H1 (cell line): ENCODE data around the gene ZNF526. TPM values are rescaled to one million over a fixed set of nuclear protein-coding genes. Genes with fewer than 3 reads are reported as not detected.

Source experiments
- CTCF ChIA-PET: fragments of 300-600 bp; sonication (Branson Sonifier 250); formaldehyde crosslinking; loops from one replicate; lab custom pipeline; 2021; ENCODE audit not compliant: partially characterized antibody; lab: Charles Lee
- POLR2A ChIA-PET: fragments of 300-600 bp; sonication (Branson Sonifier 250); formaldehyde crosslinking; loops from one replicate; lab custom pipeline; 2021; ENCODE audit warnings: inconsistent platforms; ENCODE audit not compliant: partially characterized antibody; lab: Charles Lee
- DNase-seq, 2 experiments: peaks; one replicate each; pipeline versions ENCODE4 v3.0.0 to v3.0.0-alpha.2; 2010 to 2022; ENCODE audit warnings: low spot score in 2 of 2, low read depth in 1 of 2, mixed read lengths in 1 of 2
- FAIRE-seq: peaks from 2 replicates; lab custom pipeline; 2011; peaks lifted over from hg19 to GRCh38; lab: Jason Lieb, UNC
- H2AFZ ChIP-seq: 2 replicates; pipeline ENCODE4 v1.8.1; 2012; ENCODE audit warnings: low read length, inconsistent platforms
- H2AK5ac ChIP-seq: 2 replicates; pipeline ENCODE4 v1.6.1; 2013; ENCODE audit warnings: low read depth, low read length
- H2BK120ac ChIP-seq: replicated peaks from 2 replicates; pipeline ENCODE3; 2013; ENCODE audit warnings: low read depth, low read length, inconsistent platforms
- H2BK12ac ChIP-seq: 2 replicates; pipeline ENCODE4 v1.6.1; 2013; ENCODE audit warnings: low read depth, low read length
- H2BK15ac ChIP-seq: 2 replicates; pipeline ENCODE4 v1.6.1; 2013; ENCODE audit warnings: low read length
- H2BK20ac ChIP-seq: 2 replicates; pipeline ENCODE4 v1.6.1; 2013; ENCODE audit warnings: low read length
- H2BK5ac ChIP-seq: 2 replicates; pipeline ENCODE4 v1.6.1; 2013; ENCODE audit warnings: low read depth, low read length
- H3K14ac ChIP-seq: 2 replicates; pipeline ENCODE4 v1.6.1; 2013; ENCODE audit warnings: inconsistent platforms; ENCODE audit not compliant: insufficient read length
- H3K18ac ChIP-seq: 2 replicates; pipeline ENCODE4 v1.6.1; 2013; ENCODE audit warnings: low read length; ENCODE audit errors: extremely low read depth
- H3K23ac ChIP-seq: 2 replicates; pipeline ENCODE4 v1.6.1; 2013; ENCODE audit warnings: inconsistent platforms; ENCODE audit not compliant: insufficient read length
- H3K23me2 ChIP-seq: 2 replicates; pipeline ENCODE4 v1.6.1; 2013; ENCODE audit warnings: low read depth, low read length
- H3K27ac ChIP-seq: 2 replicates; pipeline ENCODE4 v1.6.1; 2011; ENCODE audit warnings: low read depth, low read length, inconsistent platforms
- H3K27me3 ChIP-seq, 4 experiments: replicated peaks in 1 of 4; 1 replicate in 1 of 4; 2 replicates in 3 of 4; pipeline versions ENCODE4 v1.6.1 to v1.8.1; 2011 to 2013; ENCODE audit warnings: low read length in 3 of 4, mild to moderate bottlenecking in 3 of 4, inconsistent platforms in 2 of 4, mixed read lengths in 2 of 4, moderate library complexity in 1 of 4; ENCODE audit not compliant: control insufficient read depth in 3 of 4, insufficient read depth in 3 of 4; ENCODE audit errors: extremely low read depth in 1 of 4
- H3K36me3 ChIP-seq, 4 experiments: 2 replicates each; pipeline versions ENCODE4 v1.6.1 to v1.8.1; 2011 to 2013; ENCODE audit warnings: mild to moderate bottlenecking in 4 of 4, low read length in 3 of 4, moderate library complexity in 2 of 4, control low read depth in 1 of 4, inconsistent platforms in 1 of 4; ENCODE audit not compliant: insufficient read depth in 4 of 4, control insufficient read depth in 2 of 4
- H3K4ac ChIP-seq: replicated peaks from 2 replicates; pipeline ENCODE3; 2013; ENCODE audit warnings: low read length, low read depth, mixed read lengths, inconsistent platforms; ENCODE audit not compliant: insufficient read length
- H3K4me1 ChIP-seq, 4 experiments: replicated peaks in 1 of 4; 1 replicate in 1 of 4; 2 replicates in 3 of 4; pipeline versions ENCODE4 v1.6.1 to v1.8.1; 2011 to 2013; ENCODE audit warnings: low read length in 3 of 4, inconsistent platforms in 2 of 4, mixed read lengths in 1 of 4; ENCODE audit not compliant: insufficient read depth in 4 of 4, control insufficient read depth in 3 of 4
- H3K4me2 ChIP-seq, 2 experiments: 2 replicates each; pipeline versions ENCODE4 v1.6.1 to v1.8.1; 2011 to 2013; ENCODE audit warnings: low read depth in 2 of 2, low read length in 2 of 2, control low read depth in 1 of 2, inconsistent platforms in 1 of 2, mild to moderate bottlenecking in 1 of 2; ENCODE audit not compliant: insufficient read depth in 1 of 2
- H3K4me3 ChIP-seq, 4 experiments: fragments of 200-600, 300-600 bp in 1 of 4; sonication (generic), shearing (Covaris generic), sonication (Bioruptor Twin) in 1 of 4; 2 replicates each; pipeline versions ENCODE4 v1.5.1 to v1.8.1; 2011 to 2016; ENCODE audit warnings: low read length in 4 of 4, low read depth in 3 of 4, control low read depth in 2 of 4, inconsistent platforms in 2 of 4, mild to moderate bottlenecking in 2 of 4, mixed read lengths in 1 of 4, moderate library complexity in 1 of 4; ENCODE audit not compliant: insufficient read depth in 2 of 4; ENCODE audit errors: extremely low read depth in 1 of 4
- H3K56ac ChIP-seq: replicated peaks from 2 replicates; pipeline ENCODE3; 2013; ENCODE audit warnings: low read depth, mild to moderate bottlenecking, mixed read lengths, low read length, inconsistent platforms; ENCODE audit not compliant: insufficient read length
- H3K79me1 ChIP-seq: 2 replicates; pipeline ENCODE4 v1.6.1; 2013; ENCODE audit warnings: low read depth, low read length, control low read depth
- H3K79me2 ChIP-seq, 2 experiments: 2 replicates each; pipeline versions ENCODE4 v1.6.1 to v1.8.1; 2012 to 2013; ENCODE audit warnings: low read length in 2 of 2, mild to moderate bottlenecking in 2 of 2, inconsistent platforms in 1 of 2; ENCODE audit not compliant: insufficient read depth in 2 of 2, control insufficient read depth in 1 of 2
- H3K9ac ChIP-seq, 4 experiments: replicated peaks in 1 of 4; 1 replicate in 1 of 4; 2 replicates in 3 of 4; pipeline versions ENCODE4 v1.6.1 to v1.8.1; 2011 to 2013; ENCODE audit warnings: low read depth in 3 of 4, low read length in 3 of 4, control low read depth in 2 of 4, mild to moderate bottlenecking in 2 of 4, moderate library complexity in 2 of 4, inconsistent platforms in 1 of 4; ENCODE audit errors: extremely low read depth in 1 of 4
- H3K9me3 ChIP-seq, 2 experiments: 2 replicates each; pipeline versions ENCODE4 v1.6.1 to v1.8.1; 2012 to 2013; ENCODE audit warnings: mild to moderate bottlenecking in 2 of 2, moderate library complexity in 2 of 2, control low read depth in 1 of 2, inconsistent platforms in 1 of 2, low read depth in 1 of 2, low read length in 1 of 2, mixed read lengths in 1 of 2; ENCODE audit not compliant: insufficient read depth in 2 of 2
- H4K20me1 ChIP-seq, 2 experiments: replicated peaks in 1 of 2; 2 replicates each; pipeline versions ENCODE3 to v1.8.1; 2011 to 2013; ENCODE audit warnings: inconsistent platforms in 2 of 2, low read length in 2 of 2, mild to moderate bottlenecking in 1 of 2; ENCODE audit not compliant: insufficient read depth in 2 of 2, control insufficient read depth in 1 of 2
- H4K5ac ChIP-seq: 2 replicates; pipeline ENCODE4 v1.6.1; 2013; ENCODE audit warnings: low read length, low read depth, mixed read lengths, inconsistent platforms; ENCODE audit not compliant: insufficient read length
- H4K8ac ChIP-seq: 2 replicates; pipeline ENCODE4 v1.8.0; 2013; ENCODE audit warnings: mild to moderate bottlenecking, moderate library complexity, low read length, inconsistent platforms; ENCODE audit not compliant: insufficient read depth; ENCODE audit errors: extremely low read depth
- H4K91ac ChIP-seq: replicated peaks from 2 replicates; pipeline ENCODE3; 2013; ENCODE audit warnings: low read length, mixed read lengths, inconsistent platforms; ENCODE audit not compliant: insufficient read length
- ASH2L ChIP-seq: fragments of 200-600, 300-600 bp; sonication (generic); IDR thresholded peaks from one replicate; pipeline ENCODE4 v1.7.1; 2017; ENCODE audit warnings: low read length
- CHD1 ChIP-seq: IDR thresholded peaks from 2 replicates; pipeline ENCODE4 v1.6.1; 2012; ENCODE audit warnings: low read depth, low read length, improper control_type of control experiment
- HDAC2 ChIP-seq, 2 experiments: fragments of 300-600 bp in 1 of 2; sonication (generic) in 1 of 2; IDR thresholded peaks; 2 replicates each; pipeline ENCODE4 v1.6.1; 2011 to 2012; ENCODE audit warnings: low read depth in 2 of 2, low read length in 2 of 2, mild to moderate bottlenecking in 2 of 2, moderate library complexity in 2 of 2, borderline replicate concordance in 1 of 2, inconsistent platforms in 1 of 2
- KDM4A ChIP-seq: IDR thresholded peaks from one replicate; pipeline ENCODE4 v1.7.1; 2012; ENCODE audit warnings: low read depth, mild to moderate bottlenecking, moderate library complexity, low read length, inconsistent platforms; ENCODE audit not compliant: severe bottlenecking
- PHF8 ChIP-seq: fragments of 200-600 bp; sonication (generic); conservative IDR thresholded peaks from 2 replicates; pipeline ENCODE4 v1.7.1; 2012; ENCODE audit warnings: low read depth, mild to moderate bottlenecking, inconsistent platforms, low read length, moderate library complexity
- POLR2A ChIP-seq, 2 experiments: IDR thresholded peaks; 1 replicate in 1 of 2; 2 replicates in 1 of 2; pipeline ENCODE4 v1.6.1; 2011; ENCODE audit warnings: low read depth in 2 of 2, low read length in 2 of 2, mild to moderate bottlenecking in 2 of 2; ENCODE audit errors: control extremely low read depth in 1 of 2
- POLR2AphosphoS5 ChIP-seq: IDR thresholded peaks from 2 replicates; pipeline ENCODE4 v1.6.1; 2011; ENCODE audit warnings: low read depth, low read length
- RBBP5 ChIP-seq: IDR thresholded peaks from 2 replicates; pipeline ENCODE4 v1.7.1; 2012; ENCODE audit warnings: low read depth, mild to moderate bottlenecking, inconsistent platforms, low read length, moderate library complexity, borderline replicate concordance
- SIN3A ChIP-seq, 2 experiments: IDR thresholded peaks in 1 of 2; conservative IDR thresholded peaks in 1 of 2; 2 replicates each; pipeline ENCODE4 v1.6.1; 2011 to 2012; ENCODE audit warnings: low read length in 2 of 2, improper control_type of control experiment in 1 of 2, low read depth in 1 of 2, mild to moderate bottlenecking in 1 of 2
- TCF12 ChIP-seq: IDR thresholded peaks from 2 replicates; pipeline ENCODE4 v1.6.1; 2011; ENCODE audit warnings: low read depth, mild to moderate bottlenecking, low read length
- WGBS, 2 experiments: shearing (Covaris generic) in 1 of 2; methylation state at CpG; one replicate each; pipeline versions ENCODE4 v1.1.6 to v1.1.7; 2013 to 2015; ENCODE audit warnings: low lambda C conversion rate in 2 of 2, mixed read lengths in 2 of 2, inconsistent platforms in 1 of 2, low coverage in 1 of 2, missing lambda C conversion rate in 1 of 2; ENCODE audit not compliant: insufficient replicate concordance in 2 of 2, insufficient coverage in 1 of 2, insufficient read length in 1 of 2; ENCODE audit errors: extremely low coverage in 1 of 2, missing lambda C conversion rate in 1 of 2; 5-methylcytosine and 5-hydroxymethylcytosine counted together
- polyA plus RNA-seq, 7 experiments: library from polyadenylated mRNA; depleted of rRNA in 3 of 7; stranded (reverse) in 5 of 7; unstranded in 2 of 7; fragments of >200 nt in 5 of 7; fragments of 200-250 nt in 2 of 7; gene quantifications; 1 replicate in 5 of 7; 2 replicates in 1 of 7; 4 replicates in 1 of 7; pipeline versions ENCODE4 v1.2.1 to v1.2.3, GENCODE V29; 2011 to 2013; ENCODE audit warnings: missing spikeins in 2 of 7, mixed read lengths in 2 of 7
- total RNA-seq: library from RNA; stranded (reverse); fragmentation: NEBNext Ultra II Directional; extraction: Animal tissue kit (Norgen Biotek cat#: 25700); gene quantifications from 2 replicates; pipeline ENCODE4 v1.2.1, GENCODE V29; 2021

Gene ZNF526
- total and polyA plus RNA-seq, 2 of the 8 experiments (the other 6 are each of a cell fraction or from before 2014, with no cell fraction given), result 8.4 to 14.1 TPM

DNA sequence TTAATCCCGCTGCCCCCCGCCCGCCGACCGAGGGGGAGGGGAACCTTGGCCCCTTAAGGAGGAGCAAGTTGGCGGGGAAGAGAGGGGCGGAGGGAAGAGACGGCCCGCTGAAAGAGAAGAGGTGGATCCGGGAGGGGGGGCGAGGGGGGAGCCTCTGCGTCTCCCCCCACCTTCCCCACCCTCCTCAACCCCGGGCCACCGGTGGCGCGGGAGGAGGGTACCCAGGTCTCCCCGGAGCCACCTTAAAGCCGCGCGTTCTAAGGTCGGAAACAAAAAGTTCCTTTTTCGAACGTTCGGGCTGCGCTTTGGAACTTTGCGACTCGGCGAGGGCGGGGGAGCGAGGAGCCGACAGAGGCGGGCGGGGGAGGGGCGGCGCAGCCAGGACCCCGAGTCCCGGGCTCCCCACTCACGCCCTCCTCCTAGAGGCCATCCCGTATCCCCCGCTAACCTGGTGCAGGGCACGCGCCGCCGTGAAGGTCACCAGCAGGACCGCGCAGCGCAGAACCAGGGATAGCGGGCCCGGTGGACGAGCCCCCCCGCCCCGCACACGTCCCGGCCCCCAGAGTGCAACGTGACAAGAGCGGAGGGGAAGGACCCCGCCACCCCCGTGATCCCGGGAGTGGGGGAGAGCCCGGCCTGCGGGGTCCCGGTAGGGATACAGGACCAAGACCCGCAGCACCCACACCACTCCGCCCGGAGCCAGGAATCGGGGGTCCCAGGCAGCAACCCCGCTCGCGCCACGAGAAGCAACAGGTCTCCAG lies 34.2 kb downstream of the ZNF526 start:
- no peak overlapping the region for H2AFZ ChIP-seq
- H3K9ac ChIP-seq, result peak overlapping the region; percentile 71 to 81 (median 77)
- peaks cover 0 to 3% (median 2%) of the 10 kb centered on the region in 4 experiments; a peak in 2 of 7 replicates for H3K27me3 ChIP-seq
- 0% methylated on average over 7 of the region's 70 CpGs; no CpG with 5 or more reads in 1 of the 2 experiments for WGBS, 2 experiments
- peaks cover 4 to 33% of the 10 kb centered on the region in 2 experiments; a peak in 3 of 4 replicates for H3K79me2 ChIP-seq
- no peak overlapping the region for H2BK15ac ChIP-seq
- H3K18ac ChIP-seq, result peak overlapping the region; percentile 76
- peak overlapping the region; percentile 71 to 99 (median 78) for H3K4me3 ChIP-seq
- H2BK5ac ChIP-seq, result peak overlapping the region; percentile 81; the same call in 1 of the 2 replicates
- H3K27ac ChIP-seq, result peak overlapping the region; percentile 89
- 0 out of 2 replicates have a peak overlapping the region, but pooled peaks have one; percentile 39 for H2BK12ac ChIP-seq
- H2BK20ac ChIP-seq, result no peak overlapping the region
- no peak overlapping the region for H2BK120ac ChIP-seq
- H4K5ac ChIP-seq, result peak overlapping the region; percentile 93
- POLR2A ChIA-PET, result interaction anchor here (4.4 kb wide), 1 partner anchor 25 kb away, joined by 15 read pairs; no protein-coding TSS in a partner anchor
- H3K9me3 ChIP-seq, result no peaks in the 10 kb centered on the region
- FAIRE-seq (no peak), DNase-seq (peak in 1 of 2 experiments; percentile 83)
- peak overlapping the region; percentile 85 for H3K4ac ChIP-seq
- no peak overlapping the region for H2AK5ac ChIP-seq
- no peak overlapping the region for H3K14ac ChIP-seq
- peak overlapping the region; percentile 77 to 87 for H3K4me2 ChIP-seq
- H4K20me1 ChIP-seq, result peaks cover 6 to 18% of the 10 kb centered on the region in 2 experiments
- peak overlapping the region; percentile 86 for H3K56ac ChIP-seq
- peaks cover 15% of the 10 kb centered on the region for H3K79me1 ChIP-seq
- peak overlapping the region; percentile 39; the same call in 1 of the 2 replicates for H4K8ac ChIP-seq
- peaks cover 13% of the 10 kb centered on the region; the same call in 1 of the 2 replicates for H3K23me2 ChIP-seq
- CTCF ChIA-PET, result no interaction called here
- H3K23ac ChIP-seq, result no peak overlapping the region
- peaks cover 11 to 29% (median 21%) of the 10 kb centered on the region in 4 experiments for H3K4me1 ChIP-seq
- peak overlapping the region; percentile 91 for H4K91ac ChIP-seq
- peaks cover 0 to 9% (median 4%) of the 10 kb centered on the region in 4 experiments; a peak in 4 of 8 replicates for H3K36me3 ChIP-seq
- peak; percentile 36; the same call in 1 of the 2 replicates for TF ChIP-seq POLR2AphosphoS5
- no peak for TF ChIP-seq TCF12
- 0 out of 4 replicates have a peak, but pooled peaks of 1 of the 2 experiments have one; percentile 51 for TF ChIP-seq SIN3A (conservative IDR thresholded peaks at IDR 0.05 in 1 of 2, IDR thresholded peaks at IDR 0.05 in 1 of 2; ENCODE audit: low read depth in 1 of 2, low read length in 2 of 2)
- TF ChIP-seq PHF8, result no peak; the same call in none of the 2 replicates
- TF ChIP-seq ASH2L, result peak; percentile 38
- no peak for TF ChIP-seq CHD1
- TF ChIP-seq RBBP5, result 0 out of 2 replicates have a peak, but pooled peaks have one; percentile 28
- 0 out of 4 replicates have a peak, but pooled peaks of 1 of the 2 experiments have one; percentile 62 for TF ChIP-seq HDAC2 (IDR thresholded peaks at IDR 0.05; ENCODE audit: borderline replicate concordance in 1 of 2, low read depth in 2 of 2, low read length in 2 of 2)
- TF ChIP-seq POLR2A (IDR thresholded peaks at IDR 0.05; ENCODE audit: control extremely low read depth in 1 of 2, low read depth in 2 of 2, low read length in 2 of 2), result peak in 1 of 2 experiments; percentile 19; a peak in 2 of 3 replicates
- TF ChIP-seq KDM4A, result no peak
